Activated naive CD4-positive, alpha-beta T cell treated with Interleukin-2 at 50 U/mL for 16 hours (primary cell): Measurements from ENCODE around the gene AMN.

Experiments
- DNase-seq: peaks from one replicate; pipeline ENCODE4 v3.0.0-alpha.2; 2020

AMN gene

DNA sequence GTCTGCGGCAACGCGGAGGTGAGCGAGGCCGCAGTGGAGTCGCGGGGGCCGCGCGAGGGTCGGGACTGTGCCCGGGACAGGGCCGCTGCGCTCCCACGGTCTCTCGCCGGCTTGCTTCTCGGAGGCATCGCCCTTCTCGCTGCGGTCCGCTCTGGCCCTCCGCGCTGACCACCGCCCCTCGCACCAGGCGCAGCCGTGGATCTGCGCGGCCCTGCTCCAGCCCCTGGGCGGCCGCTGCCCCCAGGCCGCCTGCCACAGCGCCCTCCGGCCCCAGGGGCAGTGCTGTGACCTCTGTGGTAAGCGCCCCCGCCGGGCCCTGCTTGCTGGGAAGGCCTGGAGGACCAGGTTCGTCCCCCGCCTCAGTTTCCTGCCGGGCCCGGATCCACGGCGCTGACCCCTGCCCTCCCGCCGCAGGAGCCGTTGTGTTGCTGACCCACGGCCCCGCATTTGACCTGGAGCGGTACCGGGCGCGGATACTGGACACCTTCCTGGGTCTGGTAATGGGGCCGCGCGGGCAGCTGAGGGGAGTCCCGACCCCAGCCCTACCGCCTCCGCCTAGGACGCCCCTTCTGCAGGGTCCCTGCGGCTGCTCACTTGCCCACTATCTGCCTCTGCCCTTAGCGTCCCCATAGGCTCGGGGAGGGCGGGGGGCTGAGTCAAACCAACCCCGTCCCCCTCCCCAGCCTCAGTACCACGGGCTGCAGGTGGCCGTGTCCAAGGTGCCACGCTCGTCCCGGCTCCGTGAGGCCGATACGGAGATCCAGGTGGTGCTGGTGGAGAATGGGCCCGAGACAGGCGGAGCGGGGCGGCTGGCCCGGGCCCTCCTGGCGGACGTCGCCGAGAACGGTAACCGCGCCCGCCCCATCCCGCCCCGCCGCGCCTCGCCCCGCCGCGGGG is 7.0 kb downstream of the AMN start:
- DNase-seq: no peak

DNA sequence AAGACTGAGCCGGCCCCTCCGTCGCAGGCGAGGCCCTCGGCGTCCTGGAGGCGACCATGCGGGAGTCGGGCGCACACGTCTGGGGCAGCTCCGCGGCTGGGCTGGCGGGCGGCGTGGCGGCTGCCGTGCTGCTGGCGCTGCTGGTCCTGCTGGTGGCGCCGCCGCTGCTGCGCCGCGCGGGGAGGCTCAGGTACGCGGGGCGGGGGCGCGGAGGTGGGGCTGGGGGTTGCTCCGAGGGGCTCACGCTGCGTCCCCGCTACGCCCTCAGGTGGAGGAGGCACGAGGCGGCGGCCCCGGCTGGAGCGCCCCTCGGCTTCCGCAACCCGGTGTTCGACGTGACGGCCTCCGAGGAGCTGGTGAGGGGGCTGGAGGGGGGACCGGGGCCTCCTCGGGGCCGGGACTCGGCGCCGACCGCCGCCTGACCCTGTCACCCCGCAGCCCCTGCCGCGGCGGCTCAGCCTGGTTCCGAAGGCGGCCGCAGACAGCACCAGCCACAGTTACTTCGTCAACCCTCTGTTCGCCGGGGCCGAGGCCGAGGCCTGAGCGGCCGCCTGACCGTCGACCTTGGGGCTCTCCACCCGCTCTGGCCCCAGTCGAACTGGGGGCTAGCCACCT is 7.8 kb downstream of the AMN start:
- no peak for DNase-seq

DNA sequence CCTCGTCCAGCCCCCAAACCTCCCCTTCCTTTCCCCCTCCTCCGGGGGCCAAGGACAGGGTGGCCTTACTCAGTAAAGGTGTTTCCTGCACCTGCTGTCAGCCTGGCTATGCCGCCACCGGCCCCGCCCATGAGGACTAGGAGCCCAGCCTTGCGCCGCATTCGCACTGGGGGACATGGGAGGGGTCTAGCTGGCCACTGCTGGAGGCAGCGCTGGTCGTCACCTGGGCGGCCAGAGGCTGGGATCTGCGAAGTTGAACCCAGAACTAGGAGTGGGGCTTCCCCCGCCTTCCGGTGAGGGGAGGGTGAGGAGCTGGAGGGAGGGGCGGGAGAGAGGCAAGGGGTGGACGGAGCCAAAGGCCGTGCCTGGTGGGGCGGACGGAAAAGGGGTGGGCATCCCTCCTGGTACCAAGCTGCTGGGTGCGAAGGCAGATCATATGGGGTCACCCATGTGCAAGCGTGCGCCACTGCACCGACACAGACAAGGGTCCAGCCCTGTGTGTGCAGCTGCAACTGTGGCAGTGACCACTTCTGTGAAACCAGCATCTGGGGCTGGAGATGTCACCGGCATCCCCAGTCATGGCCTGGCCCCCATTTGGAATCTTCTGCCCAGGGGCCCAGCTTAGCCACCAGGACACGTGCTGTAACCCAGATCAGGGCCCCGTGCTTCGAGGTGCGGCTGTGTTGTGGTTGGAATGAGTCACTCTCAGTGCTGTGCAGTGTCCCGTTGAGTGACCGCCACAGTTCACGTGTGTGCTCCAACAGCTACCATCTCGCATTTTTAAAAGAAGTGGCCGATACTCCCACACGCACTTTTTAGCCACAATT is 8.5 kb downstream of the AMN start:
- no peak for DNase-seq

DNA sequence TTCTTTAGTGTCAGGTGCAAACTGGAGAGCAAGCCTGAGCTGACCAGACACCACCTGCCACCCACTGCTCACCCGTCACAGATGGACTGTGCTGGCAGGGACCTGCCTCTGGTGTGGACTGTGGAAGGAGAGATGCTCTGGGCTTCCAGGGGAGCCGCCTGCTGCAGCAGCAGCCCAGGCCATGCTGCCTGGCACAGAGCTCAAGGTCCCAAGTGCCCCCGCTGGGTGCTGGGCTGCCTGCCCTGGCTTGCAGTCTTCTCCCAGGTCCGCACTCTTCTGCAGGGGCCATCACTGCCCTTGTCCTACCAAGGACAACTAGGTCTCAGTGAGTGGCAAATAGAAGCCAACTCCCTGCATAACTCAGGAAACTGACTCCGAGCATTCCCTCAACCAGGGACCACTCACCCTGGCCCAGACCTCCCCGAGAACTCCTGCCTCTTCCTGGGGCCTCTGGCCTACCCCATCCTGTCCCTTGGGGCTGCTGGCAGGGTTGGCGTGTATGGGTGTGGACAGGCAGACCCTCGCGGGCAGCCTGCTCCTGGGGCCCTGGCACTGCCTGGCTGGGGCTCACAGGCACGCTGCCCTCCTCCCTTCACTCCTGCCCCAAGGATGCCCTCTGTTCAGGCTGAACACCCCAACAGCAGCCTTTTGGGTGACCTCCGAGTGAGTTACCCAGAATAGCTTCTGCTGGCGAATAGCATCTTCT is 9.3 kb downstream of the AMN start:
- DNase-seq: no peak

DNA sequence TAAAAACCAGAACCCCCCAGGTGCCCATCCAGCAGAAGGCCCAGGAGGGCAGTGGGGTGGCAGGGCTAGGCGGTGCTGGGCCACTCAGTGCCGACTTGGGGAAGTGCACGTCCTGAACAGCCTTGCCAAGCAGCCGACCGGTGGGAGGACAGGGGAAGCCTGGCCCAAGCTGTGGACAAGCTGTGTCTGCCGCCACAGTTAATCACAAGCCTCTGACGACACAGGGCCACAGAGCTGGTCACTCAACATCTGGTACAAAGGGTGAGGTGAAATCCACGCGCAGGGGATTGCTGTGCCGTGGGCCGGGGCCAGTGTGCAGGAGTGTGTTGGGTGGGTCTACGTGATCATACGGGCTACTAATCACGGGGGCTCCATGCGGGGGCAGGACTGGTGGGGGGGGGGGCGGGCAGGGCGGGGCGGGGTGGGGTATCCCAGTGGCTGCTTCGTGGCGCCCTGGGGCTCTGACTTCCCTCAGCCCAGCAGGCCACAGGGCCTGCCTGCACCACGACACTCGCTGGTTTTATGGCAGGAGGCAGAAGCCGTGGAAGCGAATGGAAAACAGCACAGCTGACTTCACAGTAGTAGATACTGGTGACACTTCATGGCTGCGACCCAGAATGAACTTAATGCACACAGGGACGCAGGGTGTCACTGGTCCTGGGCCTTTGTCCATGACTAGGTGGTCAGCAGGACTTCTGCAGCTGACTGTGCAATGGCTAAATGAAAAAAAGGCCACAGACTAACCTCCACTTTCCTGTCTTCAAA is 10.2 kb downstream of the AMN start:
- no peak for DNase-seq

- DNase-seq: no peak
Observed at GRCh38 chr14:102933618-102934231, 11.3 kb downstream of the AMN start.

DNA sequence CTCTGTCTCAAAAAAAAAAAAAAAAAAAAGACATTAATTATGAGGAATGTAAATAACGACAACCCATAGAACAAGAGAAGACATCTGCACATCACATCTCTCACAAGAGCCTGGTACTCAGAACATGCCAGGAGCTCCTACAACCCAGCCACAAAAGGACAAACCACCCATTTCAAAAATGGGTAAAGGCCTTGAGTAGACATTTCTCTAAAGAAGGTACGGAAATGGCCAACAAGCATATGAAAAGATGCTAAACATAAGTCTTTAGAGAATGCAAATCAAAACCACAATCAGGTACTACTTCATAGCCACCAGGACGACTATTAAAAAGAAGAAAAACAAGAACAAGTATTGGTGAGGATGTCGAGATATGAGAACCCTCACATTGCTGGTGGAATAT is 13.3 kb downstream of the AMN start:
- DNase-seq: no peak

DNA sequence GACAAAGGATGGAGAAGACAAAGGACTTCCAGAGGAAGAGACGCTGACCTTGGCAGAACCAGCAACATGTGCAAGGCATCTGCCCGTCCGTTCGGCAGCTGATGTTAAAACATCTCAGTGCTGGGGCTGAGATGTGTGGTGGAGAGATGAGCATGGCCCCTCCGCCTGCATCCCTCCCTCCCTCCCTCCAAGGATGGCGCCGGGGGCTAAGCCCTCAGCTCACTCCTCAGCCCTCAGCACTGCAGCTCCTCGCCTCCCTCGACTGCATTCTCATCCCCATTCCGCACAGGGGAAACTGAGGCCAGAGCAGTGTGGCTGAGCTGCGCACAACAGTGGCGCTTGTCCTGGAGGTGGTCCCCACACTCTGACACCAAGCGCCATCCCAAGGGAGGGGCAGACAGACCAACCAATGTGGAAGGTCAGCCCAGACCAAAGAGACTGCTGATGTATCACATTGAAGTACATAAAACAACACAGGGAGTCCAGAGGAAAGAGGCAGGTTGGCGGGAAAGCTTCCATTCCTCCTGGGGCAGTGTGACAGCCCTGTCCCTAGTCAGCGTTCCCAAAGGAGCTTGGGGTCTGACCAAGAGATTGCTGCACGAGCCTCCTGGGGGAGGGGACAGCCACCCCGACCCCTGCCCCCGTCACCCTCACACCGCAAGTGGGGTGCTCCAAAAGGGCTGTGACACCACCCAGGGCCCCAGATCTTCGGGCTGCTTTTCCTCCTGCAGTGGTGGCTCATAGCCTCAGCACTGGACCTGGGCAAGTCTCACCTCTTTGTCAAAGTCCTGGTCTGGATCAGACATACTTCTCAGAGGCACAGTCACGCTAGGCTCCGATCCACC is 15.1 kb downstream of the AMN start:
- no peak for DNase-seq

DNA sequence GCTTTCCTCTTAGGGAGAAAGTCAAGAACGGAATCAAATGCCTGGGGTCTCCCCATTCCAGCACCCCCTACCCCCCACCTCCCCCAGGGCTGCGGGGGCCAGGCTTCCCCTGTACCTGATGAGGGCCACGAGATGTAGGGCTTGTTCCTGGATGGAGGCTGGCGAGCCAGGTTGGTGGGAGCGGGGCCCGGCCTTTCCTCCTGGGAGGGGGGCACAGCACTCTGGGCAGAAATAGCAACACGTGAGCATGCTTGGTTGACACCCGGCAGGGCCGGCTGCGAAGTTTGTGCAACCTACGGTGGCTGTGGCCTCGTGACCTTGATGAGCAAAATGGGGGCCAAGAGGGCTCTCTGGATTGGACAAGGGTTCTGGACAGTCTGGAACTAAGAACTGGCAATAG is 15.7 kb downstream of the AMN start:
- no peak for DNase-seq

DNA sequence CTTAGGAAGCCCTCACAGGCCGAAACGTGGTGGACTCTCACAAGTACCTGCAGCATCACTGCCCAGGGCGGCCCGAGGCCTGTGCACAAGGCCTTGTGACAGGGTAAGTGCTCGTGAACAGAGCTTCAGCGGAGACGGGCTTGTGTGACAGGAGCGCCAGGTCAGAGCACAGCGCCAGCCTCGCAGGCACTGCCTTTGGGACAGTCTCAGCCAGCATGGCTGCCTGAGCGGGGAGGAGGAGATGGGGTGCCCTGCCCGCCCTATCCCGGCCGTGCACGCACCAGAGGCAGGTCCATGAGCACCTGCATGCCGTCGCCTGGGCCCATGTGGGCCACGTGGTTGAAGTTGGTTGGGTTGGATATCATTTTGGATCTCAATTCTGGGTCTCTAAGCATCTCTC is 16.9 kb downstream of the AMN start:
- DNase-seq: no peak

DNA sequence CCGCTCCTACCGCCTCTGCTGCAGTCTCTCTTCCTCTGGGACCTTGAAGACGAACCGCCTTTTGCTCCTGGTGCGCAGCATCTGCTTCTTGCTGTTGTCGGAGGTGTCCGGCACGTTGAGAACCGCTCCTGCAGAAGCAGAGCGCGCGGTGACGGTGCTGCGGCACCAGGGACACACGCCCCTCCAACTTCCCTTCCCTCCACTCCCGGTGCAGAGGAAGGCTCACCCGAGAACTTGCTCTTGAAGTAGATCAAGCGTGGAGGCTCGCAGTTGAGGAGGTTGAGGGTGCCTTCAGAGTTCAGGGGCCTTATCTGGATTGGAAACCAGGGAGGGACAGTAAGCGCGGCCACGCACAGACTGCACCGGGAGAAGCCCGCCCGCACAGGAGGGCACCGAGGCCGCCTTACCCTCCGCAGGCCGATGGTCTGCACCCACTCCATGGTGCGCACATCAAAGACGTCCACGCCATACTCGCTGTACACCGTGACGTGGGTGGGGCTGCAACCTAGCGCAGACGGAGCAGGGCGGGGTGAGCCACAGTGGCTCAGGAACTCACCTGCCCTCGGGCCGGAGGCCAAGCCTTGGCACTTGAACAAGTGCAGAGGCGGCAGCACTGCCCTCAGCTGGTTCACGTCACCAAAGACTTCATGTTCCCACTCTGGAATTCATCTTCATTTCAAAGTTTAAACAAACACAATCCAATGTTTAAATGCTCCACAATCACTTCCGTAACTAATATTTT is 17.5 kb downstream of the AMN start:
- no peak for DNase-seq

DNA sequence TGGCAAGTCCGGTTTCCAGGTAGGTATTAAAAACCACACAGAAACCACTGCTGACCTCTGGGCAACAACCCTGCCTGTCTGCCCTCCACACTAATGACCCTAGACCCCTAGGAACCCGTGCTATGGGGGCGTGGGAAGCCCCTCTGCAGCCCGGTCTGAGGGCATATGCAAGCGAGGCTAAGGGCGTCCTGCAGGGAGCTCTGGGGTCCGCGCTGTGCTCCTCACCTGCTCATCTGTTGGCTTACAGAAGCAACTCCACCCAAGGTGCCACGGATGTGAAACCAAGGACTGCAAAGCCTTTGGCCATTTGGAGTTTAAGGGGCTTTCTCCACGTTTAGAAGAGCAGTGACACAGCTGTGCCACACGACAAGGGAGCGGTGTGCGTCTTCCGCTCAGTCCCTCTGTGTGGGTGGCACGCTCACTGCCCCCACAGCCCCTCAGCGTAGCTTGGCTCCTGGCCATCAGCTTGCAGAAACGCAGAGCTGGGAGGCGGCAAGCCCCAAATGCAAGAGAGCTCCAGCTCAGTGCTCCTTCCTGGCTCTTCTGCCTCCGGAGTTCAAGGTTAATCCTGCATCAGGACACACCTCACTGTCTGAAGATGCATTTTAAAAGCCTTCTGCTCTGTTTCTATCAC is 18.4 kb downstream of the AMN start:
- DNase-seq: no peak

DNA sequence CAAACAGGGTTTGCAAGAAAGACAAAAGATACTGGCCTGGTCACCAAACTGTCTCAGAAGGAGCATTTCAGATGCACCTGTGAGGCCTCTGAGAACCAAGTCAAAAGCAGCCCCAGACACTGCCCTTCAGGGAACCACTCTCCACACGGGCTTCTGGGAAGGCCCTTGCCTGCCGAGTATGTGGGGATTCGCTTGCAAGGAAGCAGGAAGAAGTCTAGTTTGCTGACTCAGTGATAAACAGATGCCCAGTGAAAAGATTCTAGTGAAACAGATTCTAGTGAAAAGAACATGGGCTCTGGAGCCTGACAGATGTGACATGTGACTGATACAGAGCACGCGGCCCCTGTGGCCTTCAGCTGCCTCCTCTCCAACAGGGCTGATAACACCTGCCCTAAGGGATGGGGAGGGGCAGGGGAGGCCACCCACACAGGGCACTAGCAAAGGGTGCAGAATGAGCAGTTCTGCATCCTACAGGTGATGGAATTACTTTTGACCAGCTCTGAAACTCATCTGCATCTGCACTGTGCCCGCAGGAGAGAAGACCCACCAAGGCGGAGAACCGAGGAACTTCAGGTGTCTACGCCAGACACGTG is 19.1 kb downstream of the AMN start:
- no peak for DNase-seq

GRCh38 chr14:102942069-102942468 is 19.6 kb downstream of the AMN start:
- no peak for DNase-seq

DNA sequence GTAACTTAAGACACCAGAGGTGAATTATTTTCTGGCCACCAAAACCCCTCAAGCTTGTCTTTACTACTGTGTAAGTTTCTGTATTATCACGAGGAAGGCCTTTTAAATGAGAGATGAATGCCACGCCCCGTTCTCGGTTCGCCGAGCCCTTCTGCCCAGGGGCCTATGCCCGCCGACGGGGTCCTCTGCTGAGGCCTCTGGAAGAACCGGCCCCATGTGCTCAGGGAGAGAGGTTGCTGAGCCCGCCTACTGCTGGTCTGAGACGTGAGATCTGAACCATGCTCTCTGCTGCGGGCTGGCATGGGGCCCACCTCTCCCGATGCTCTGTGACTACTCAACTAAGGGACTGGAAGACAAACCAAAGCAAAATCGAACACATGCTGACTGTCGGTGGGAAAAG is 21.0 kb downstream of the AMN start:
- DNase-seq: no peak

DNA sequence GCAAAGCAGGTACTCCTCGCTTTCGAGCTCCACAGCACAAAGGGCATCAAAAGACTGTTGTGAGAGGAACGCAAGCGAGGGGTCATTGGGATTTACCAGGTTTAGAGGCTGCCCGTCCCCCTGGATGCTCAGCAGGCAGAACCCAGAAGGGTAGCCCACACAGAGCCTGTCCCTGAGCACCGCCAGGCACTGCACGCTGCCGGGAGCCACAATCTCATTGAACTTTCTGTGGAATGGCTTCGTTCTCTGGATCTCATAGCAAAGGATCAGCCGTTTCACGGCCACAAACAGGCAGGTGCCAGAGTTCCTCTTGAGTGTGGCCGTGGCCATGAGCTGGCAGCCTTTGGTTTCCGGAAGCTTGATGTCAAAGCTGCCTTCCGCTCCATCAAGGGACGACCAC is 21.5 kb downstream of the AMN start:
- DNase-seq: no peak

- DNase-seq: no peak
Observed at GRCh38 chr14:102944448-102945330, 22.2 kb downstream of the AMN start.
